Activated naive CD4-positive, alpha-beta T cell treated with Interleukin-2 at 50 U/mL for 16 hours (primary cell): ENCODE data around the gene CCNF.
"Not testable (repeated sequence)": the region's sequence is repeated elsewhere in the genome, so short reads cannot be mapped to it uniquely, and the experiment has no call there.

Source experiments
- DNase-seq: peaks from one replicate; pipeline ENCODE4 v3.0.0-alpha.2; 2020

The CCNF gene, protein sequence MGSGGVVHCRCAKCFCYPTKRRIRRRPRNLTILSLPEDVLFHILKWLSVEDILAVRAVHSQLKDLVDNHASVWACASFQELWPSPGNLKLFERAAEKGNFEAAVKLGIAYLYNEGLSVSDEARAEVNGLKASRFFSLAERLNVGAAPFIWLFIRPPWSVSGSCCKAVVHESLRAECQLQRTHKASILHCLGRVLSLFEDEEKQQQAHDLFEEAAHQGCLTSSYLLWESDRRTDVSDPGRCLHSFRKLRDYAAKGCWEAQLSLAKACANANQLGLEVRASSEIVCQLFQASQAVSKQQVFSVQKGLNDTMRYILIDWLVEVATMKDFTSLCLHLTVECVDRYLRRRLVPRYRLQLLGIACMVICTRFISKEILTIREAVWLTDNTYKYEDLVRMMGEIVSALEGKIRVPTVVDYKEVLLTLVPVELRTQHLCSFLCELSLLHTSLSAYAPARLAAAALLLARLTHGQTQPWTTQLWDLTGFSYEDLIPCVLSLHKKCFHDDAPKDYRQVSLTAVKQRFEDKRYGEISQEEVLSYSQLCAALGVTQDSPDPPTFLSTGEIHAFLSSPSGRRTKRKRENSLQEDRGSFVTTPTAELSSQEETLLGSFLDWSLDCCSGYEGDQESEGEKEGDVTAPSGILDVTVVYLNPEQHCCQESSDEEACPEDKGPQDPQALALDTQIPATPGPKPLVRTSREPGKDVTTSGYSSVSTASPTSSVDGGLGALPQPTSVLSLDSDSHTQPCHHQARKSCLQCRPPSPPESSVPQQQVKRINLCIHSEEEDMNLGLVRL

GRCh38 chr16:2429034-2429770 is at the start of gene CCNF:
TSS of gene CCNF (plus strand) at chr16:2429447. CDS start at chr16:2429482, 35 bp downstream.
- peak; percentile 99 for DNase-seq

GRCh38 chr16:2383501-2383900 is 45.7 kb upstream of the CCNF start:
- no peak for DNase-seq

DNA sequence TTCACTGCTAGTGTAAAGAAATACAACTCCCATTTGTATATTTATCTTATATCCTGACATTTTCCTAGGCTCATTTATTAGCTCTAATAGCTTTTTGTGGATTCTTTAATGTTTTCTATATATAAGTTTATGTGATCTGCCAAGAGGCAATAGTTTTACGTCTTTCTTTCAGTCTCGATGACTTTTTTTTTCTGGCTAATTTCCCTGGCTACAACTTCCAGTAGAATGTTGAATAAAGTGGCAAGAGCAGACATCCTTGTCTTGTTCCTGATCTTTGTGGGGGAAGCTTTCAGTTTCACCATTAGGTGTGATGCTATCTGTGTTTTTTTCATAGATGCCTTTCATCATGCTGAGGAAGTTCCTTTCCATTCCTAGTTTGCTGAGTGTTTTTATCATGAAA is 44.8 kb upstream of the CCNF start:
- DNase-seq, result no peak

DNA sequence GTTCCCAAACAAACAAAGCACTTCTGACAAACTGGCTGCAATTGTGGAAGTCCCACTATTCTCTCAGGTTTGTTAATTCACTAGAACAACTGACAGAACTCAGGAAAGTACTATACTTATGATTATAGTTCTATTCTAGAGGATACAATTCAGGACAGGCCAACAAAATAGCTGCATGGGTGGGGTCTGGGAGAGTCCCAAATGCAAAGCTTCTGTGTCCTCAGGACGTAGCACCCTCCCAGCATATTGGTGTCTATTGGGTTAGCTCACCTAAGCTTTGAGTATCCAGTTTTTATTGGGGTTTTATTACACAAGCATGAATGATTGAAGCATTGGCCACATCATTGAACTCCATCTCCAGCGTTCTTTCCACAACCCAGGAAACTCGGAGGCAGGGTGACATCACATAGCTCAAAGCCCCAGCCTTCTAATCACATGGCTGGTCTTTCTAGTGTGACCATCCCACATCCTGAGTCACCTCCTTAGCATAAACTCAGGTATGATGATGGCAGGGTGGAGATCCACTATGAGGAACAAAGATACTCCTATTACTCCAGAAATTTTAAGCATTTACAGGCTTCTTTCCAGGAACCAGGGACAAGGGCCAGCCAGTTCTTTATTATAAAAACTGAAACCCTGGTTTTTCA is 43.9 kb upstream of the CCNF start:
- DNase-seq, result no peak

DNA sequence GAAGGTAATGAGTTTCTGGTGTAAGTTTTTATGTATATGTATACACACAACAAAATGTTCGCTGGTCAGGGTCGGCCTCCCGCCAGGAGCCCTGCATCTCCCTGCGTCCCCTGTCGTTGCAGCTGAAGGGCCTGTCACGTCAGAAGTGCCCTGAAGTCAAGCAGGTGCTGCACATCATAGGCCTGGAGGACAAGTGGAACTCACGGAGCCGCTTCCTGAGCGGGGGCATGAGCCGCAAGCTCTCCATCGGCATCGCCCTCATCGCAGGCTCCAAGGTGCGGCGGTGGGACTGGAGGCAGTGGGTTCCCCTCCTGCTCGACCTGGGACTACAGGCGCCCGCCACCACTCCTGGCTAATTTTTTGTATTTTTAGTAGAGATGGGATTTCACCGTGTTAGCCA is 43.3 kb upstream of the CCNF start:
- DNase-seq, result not testable (repeated sequence)

GRCh38 chr16:2386990-2387389 is 42.3 kb upstream of the CCNF start:
- DNase-seq, result no peak

DNA sequence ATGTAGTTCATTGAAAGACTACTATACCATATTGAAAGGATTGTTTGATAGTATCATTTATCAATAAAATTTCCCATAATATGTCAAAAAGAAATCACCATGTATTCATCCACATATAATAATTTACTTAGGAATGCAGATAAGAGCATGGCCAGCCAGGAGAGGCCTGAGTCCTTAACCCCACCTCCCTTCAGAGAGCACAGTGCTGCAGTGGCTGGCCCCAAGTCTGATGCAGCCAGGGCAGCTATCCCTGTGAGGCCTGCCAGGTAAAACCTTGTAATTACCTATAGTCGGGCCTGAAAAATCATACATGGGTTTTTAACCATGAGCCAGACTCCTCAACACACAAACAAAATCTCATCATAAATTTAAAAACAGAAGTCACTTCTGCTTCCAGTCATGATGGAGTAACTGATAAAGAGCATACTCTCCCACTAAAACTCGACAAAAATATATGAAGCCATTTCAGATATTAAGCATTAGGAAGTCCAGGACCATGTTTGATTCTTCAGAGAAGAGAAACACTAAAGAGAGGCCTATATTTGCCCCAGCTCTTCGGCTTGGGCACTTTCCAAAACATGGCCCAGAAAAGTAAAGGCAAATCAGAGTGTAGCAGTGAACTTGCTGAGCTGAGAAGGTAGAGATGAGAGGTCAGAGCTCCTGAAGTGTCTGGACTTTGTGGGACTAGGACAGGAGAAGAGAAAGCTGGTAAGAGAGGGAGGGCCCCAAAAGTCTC is 40.9 kb upstream of the CCNF start:
- no peak for DNase-seq

GRCh38 chr16:2388875-2389433 is 40.3 kb upstream of the CCNF start:
- DNase-seq, result no peak

DNA sequence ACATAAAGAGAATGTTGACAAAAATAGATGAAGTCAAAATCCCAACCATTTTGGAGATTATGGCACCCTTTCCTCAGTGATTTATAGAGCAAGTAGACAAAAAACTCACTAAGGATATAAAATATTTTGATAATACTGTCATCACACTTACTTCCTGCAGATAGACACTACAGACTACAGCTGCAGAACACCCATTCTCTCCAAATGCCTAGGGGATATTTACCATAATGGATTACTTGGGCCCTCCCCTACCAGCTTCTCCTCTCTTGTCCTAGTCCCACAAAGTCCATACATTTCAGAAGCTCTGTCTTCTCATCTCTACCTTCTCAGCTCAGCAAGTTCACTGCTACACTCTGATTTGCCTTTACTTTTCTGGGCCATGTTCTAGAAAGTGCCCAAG is 37.2 kb upstream of the CCNF start:
- no peak for DNase-seq

GRCh38 chr16:2398520-2398919 is 30.7 kb upstream of the CCNF start:
- no peak for DNase-seq

DNA sequence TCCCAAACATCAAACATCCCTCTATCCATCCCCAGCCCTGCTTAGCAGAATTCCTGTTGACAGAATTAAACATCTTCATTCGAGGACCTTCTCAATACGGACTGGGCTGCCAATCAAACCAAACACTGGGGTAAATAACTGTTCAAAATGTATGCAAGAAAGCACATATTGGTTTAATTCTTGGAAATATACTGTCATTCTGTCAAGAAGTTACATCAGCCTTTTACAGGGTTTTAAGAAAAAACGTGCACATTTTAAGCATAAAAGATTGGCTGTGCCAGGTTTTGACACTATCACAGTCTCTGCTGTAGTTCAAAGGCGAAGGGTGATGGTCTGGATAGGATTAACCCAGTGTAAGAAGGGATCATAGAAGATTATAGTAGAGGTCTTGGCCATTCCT is 25.1 kb upstream of the CCNF start:
- DNase-seq, result no peak

DNA sequence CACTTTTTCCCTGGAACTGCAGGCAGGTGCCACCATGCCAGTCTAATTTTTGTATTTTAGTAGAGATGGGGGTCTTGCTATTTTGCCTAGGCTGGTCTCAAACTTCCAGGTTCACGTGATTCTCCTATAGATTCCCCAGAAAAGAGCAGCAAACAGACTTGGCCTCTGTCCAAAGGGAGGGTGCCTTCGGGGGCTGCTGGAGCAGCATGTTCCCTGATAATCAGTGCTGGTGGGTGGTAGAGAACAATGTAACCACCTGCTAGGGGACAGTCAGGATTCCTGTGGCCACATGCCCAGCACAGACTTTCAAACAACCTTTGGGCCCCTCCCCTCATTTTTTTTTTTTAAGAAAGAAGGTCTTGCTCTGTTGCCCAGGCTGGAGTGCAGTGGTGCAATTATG is 14.2 kb upstream of the CCNF start:
- DNase-seq, result no peak

DNA sequence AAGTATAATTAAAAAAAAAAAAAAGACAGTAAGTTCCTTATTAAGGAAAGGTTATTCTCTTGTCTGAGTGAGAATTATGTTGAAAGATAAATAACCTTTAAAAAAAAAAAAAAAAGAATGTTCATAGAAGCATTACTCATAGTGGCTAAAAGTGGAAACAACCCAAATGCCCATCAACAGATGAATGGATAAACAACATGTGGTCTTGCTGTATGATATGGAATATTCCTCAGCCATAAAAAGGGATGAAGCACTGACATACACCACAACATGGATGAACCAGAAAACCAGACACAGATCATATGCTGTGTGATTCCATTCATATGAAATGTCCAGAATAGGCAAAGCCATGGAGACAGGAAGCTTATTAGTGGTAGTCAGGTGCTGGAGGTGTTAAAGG is 9.2 kb upstream of the CCNF start:
- DNase-seq, result no peak

GRCh38 chr16:2422123-2422867 is 7.0 kb upstream of the CCNF start:
- DNase-seq, result no peak

DNA sequence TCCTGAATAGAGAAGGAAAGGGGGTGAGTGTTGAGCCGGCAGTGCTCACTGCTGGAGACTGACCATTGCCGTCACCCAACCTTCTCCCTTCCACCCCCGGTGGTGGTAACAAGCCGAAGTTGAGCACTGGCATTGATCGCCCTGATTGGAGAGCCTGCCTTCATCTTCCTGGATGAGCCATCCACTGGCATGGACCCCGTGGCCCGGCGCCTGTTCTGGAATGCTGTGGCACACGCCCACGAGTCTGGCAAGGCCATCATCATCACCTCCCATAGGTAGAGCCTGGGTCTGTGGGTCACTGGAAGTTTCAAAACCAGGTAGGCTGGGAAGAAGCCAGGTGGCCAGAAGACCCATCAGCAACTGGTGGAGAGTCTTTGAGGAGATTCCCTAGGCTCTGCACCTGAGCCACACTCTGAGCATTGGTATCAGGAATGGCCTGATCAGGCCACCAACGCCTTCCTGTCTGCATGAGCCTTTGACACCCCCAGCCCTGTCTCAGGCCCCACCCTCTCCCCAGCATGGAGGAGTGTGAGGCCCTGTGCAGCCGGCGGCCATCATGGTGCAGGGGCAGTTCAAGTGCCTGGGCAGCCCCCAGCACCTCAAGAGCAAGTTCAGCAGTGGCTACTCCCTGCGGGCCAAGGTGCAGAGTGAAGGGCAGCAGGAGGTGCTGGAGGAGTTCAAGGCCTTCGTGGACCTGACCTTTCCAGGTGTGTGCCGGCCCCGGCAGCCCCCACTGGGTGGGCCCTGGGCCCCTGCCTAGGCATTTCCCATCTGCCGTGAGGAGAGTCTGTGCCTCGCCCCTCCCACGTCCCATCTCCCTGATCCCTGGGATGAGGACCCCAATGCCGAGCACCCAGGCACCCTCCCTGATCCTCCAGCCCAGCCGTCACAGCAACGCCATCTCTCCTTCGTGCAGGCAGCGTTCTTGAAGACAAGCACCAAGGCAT is 4.9 kb upstream of the CCNF start:
- DNase-seq, result no peak

DNA sequence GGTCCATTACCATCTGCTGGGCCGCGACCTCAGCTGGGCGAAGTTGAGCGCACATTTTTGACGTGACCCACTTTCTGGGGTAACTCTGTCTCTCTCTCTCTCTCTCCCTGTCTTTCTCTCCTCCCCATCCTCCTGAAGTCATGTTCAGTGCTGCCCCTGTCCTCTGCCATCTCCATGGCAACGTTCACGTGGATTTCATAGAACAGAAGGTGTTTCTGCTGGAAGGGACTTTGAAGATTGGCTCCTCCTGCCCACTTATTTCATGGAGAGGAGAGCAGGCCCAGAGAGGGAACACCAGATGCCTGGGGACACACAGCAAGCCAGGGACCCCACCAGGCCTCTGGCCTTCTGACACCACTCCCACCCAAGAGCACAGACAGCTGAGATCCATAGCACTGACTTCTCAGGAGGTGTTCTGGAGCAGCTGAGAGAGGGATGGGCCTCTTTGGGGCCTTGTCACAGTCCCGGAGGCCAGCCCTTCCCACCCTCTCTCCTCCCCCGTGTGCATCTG is 4.2 kb upstream of the CCNF start:
- DNase-seq, result no peak

GRCh38 chr16:2425825-2426430 is 3.3 kb upstream of the CCNF start:
- no peak for DNase-seq

GRCh38 chr16:2426941-2427361 is 2.3 kb upstream of the CCNF start:
- no peak for DNase-seq

DNA sequence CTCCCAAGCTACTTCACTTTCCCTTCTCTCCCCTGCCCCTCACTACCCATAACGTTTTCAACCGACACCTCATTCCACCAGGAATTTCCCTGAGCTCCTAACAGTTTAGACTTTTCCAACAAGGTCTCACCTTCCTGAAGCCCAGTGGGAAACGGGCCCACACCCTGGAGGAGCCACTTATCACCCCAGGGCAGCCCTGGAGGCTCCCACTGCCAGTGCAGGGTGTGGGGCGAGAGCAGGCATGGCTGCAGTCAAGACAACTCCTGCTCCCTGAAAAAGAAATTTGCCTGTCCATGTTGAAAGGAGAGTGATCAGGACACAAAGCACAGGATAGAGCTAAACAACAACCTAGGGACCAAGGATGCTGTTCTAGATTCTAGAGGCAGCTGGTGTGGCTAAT is 1.7 kb upstream of the CCNF start:
- no peak for DNase-seq
